Measurements from ENCODE around the gene FGR.

GRCh38 chr1:27634985-27635367 lies at the start of gene FGR:
- TF ChIP-seq, protein P1, sequence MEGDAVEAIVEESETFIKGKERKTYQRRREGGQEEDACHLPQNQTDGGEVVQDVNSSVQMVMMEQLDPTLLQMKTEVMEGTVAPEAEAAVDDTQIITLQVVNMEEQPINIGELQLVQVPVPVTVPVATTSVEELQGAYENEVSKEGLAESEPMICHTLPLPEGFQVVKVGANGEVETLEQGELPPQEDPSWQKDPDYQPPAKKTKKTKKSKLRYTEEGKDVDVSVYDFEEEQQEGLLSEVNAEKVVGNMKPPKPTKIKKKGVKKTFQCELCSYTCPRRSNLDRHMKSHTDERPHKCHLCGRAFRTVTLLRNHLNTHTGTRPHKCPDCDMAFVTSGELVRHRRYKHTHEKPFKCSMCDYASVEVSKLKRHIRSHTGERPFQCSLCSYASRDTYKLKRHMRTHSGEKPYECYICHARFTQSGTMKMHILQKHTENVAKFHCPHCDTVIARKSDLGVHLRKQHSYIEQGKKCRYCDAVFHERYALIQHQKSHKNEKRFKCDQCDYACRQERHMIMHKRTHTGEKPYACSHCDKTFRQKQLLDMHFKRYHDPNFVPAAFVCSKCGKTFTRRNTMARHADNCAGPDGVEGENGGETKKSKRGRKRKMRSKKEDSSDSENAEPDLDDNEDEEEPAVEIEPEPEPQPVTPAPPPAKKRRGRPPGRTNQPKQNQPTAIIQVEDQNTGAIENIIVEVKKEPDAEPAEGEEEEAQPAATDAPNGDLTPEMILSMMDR (IDR thresholded peaks at IDR 0.05): no peak
- TF ChIP-seq EZH2 (IDR thresholded peaks at IDR 0.05; ENCODE audit: borderline replicate concordance, insufficient read depth, low read depth, low read length, poor library complexity, severe bottlenecking): no peak
